HFF-Myc (cell line): ENCODE data around the gene GNPTAB.

ENCODE experiments used
- DNase-seq: peaks from one replicate; pipeline ENCODE4 v3.0.0-alpha.2; 2011; ENCODE audit warnings: low read depth; ENCODE audit errors: extremely low read depth
- H3K4me3 ChIP-seq: replicated peaks from 2 replicates; pipeline ENCODE4 v1.5.1; 2011; ENCODE audit warnings: low read depth, mild to moderate bottlenecking, control low read depth, low read length
- TF ChIP-seq, protein P1 (sequence below): IDR thresholded peaks from 2 replicates; pipeline ENCODE4 v1.5.1; 2012; ENCODE audit warnings: mild to moderate bottlenecking, low read depth, low read length, control low read depth; ENCODE audit errors: missing control alignments

Gene GNPTAB

DNA sequence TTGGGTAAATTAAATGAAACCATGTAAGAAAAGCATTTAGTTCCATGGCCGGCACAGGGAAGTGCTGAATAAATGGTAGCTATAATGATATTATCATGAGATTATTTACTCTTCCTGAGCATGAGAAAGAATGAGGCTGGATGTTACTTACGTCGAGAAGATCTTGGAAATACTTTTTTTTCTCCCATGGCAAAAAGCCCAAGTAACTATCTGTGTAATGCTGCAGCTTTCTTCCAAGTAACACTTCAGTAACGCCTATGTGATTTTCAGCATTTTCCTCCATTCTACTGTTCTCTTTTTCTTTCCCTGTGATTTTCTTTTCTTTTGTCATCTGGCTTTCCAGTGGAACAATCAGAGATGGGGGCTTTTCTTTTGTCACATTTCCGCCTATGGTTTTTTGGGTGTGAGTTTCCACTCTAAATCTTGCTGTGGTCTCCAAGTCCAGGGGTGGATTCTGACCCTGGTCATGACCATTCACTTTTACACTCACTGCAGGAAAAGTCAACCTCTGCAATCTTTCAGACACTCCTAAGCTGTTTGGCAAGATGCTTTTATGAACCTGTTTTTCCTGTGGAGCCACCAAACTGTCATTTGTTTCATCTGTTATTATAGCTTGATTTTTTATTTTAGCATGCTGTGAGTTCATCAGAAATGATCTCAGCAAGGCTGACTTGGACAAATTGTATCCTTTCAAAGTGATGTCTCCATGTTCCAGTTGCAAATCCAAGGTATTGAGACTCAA is 66.5 kb downstream of the GNPTAB start:
- no peak overlapping the region for H3K4me3 ChIP-seq
- TF ChIP-seq, protein P1, sequence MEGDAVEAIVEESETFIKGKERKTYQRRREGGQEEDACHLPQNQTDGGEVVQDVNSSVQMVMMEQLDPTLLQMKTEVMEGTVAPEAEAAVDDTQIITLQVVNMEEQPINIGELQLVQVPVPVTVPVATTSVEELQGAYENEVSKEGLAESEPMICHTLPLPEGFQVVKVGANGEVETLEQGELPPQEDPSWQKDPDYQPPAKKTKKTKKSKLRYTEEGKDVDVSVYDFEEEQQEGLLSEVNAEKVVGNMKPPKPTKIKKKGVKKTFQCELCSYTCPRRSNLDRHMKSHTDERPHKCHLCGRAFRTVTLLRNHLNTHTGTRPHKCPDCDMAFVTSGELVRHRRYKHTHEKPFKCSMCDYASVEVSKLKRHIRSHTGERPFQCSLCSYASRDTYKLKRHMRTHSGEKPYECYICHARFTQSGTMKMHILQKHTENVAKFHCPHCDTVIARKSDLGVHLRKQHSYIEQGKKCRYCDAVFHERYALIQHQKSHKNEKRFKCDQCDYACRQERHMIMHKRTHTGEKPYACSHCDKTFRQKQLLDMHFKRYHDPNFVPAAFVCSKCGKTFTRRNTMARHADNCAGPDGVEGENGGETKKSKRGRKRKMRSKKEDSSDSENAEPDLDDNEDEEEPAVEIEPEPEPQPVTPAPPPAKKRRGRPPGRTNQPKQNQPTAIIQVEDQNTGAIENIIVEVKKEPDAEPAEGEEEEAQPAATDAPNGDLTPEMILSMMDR = no peak
- no peak for DNase-seq

DNA sequence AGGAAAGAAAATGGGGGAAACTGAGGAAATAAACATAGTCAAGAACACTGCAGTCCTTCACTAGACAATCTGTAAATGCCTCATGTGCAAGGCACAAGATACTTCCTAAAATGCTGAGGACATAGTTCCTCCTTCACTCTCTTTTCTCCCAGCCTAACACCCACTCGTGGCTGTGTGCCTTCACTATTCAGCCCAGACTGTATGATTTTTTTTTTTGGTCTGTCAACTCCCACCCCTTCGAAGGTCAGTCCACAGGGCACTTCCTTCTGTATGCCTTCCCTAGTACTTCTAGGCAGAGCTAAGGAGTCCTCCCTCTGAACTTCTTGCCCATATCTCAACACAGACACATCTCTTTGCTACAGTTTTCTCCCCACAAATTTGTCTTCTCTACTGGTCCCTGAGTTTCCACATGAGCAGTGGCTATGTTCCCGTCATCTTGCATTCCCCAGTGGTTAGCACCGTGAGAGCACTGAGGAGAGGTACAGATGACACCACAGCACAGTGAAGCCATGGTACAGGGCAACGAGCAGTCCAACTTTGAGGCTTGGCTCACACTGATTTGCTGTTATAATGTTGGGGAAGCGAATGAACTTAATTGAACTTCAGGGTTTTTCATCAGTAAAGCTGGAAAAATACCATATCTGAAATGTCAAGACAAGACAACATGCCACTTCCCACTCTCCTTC is 67.4 kb downstream of the GNPTAB start:
- DNase-seq = no peak

DNA sequence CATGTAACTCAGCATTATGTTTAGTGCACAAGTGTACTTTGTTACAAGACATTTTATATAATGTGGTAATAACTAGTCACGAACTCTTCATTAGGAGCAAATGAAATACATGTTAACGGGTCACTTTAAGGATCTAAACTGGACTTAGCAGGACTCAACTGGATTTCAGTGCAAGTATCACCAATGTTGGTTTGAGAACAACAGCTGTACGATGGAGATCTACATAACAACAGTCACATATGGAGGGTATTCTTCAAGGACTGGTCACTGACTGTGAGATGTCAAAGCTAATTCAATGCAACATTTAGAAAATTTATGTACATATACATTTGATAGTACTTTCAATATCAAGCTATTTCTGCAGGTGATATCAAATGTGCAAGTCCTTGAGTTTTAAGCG is 69.0 kb downstream of the GNPTAB start:
- TF ChIP-seq, protein P1 = no peak
- H3K4me3 ChIP-seq = no peak overlapping the region
- no peak for DNase-seq

More for the DNA sequence above, 67.4 kb downstream of the GNPTAB start:
- no peak overlapping the region for H3K4me3 ChIP-seq
- TF ChIP-seq, protein P1 = no peak

DNA sequence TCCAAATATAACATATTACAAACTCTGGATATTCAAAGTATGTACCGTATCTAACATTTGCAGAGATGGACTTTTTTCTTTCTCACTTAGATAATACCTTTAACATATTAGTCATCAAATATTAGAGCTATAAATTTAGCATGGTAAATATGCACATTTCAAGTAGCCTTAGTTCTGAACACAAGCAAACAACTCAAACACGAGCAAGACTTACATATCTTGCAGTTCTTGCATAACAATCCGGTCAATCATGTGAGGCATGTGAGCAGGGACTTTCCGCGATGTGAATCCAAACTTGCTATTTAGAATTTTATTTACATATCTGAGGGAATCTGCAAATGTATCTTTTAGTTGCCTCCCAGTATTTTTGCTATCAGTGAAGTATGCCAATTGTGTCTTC is 69.4 kb downstream of the GNPTAB start:
- TF ChIP-seq, protein P1 = no peak
- no peak for DNase-seq
- no peak overlapping the region for H3K4me3 ChIP-seq

DNA sequence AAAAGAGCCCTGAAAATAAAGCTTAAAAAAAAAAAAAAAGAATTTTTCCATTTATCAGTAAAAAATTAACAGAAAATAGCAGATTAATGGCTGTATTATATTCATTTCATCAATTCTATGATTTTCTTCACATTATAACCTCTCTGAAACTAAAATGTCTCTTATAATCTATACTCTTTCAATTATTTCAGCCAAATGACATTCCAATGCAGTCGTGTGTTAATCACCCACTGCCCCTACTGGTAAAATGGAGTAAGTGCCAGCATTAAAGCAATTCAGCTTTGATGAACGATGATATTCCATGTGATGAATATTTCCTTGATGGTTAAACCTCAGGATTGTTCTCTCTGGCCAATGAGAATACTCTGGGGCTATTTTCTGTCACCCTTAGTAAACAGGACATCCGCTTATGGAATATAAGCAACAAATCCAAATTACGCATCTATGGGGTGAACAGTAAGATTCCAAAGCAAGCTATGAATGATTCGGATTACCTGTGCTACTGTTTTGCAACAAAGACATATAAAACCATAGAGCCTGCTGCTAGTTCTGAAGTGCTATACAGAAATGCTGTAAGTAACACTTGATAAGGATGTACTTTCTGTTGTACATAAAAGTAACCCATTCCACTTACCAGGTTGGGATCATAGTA is 71.2 kb downstream of the GNPTAB start:
- TF ChIP-seq, protein P1 = peak; percentile 67
- H3K4me3 ChIP-seq = no peak overlapping the region
- peak; percentile 5 for DNase-seq

DNA sequence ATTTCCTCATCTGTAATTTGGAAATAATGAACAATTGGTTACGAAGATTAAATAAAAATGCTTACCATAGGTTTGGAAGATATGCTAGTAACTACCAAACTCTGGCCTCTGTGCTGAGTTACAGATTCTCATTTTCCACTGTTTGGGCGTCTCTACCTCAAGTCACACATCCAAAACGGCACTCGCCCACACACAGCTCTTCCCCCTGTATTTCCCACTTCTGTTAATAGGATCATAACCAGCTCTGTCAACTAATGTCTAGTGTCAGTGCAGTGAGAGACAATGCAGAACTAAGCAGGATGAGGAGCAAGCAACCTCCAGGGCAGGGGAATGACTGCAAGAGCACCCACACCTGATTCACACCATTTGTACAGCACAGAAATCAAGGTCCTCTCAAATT is 80.6 kb downstream of the GNPTAB start:
- no peak for DNase-seq
- TF ChIP-seq, protein P1 = no peak
- no peak overlapping the region for H3K4me3 ChIP-seq
